Measurements from ENCODE around the gene AGPAT3. TPM values are rescaled to one million over a fixed set of nuclear protein-coding genes. Genes with fewer than 3 reads are reported as not detected.

AGPAT3 gene
- total and polyA plus RNA-seq, 10 of the 15 experiments (the other 5 are each of a cell fraction or from before 2014, with no cell fraction given), result 1.2 to 110 (median 30.8) TPM

DNA sequence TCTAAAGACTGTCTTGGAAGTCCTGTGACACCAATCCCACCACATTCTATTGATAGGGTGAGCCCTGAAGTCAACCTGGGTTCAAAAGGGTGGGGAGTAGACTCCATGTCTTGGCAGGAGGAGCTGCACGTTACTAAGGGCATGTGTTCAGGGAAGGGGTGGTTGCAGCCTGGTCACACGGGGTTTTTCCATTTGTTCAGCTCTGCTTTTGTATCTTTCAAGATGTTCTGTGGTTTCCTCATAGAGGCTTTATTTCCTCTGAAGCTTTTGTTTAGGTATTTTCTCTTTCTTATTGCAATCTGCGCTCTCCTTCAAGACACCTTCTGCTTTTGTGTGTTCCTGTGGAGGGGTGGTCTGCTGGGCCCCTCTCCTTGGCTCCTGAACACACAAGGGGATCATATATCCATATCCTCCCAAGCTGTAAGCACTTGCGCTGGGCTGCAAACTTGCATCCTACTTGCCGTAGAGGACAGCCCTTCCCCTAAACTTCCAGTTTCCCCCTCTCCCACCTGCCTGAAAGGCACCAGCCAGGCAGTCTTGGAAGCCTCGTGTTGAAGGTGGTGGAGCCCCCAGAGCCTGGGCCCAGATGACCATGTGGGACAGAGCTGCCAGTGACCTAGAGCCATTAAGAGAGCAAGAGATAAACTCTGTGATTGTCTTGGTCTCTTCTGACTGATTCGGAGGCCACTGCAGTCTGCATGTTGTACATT lies 84.6 kb downstream of the AGPAT3 start:
- ATAC-seq, result no peak
- ChIA-PET CTCF (interaction anchor here (1.1 to 2.2 kb wide), 2 partner anchors 10 to 26 kb away, joined by 6 read pairs; no protein-coding TSS in a partner anchor), POLR2A (interaction anchor here (0.9 kb wide), 1 partner anchor 145 kb away, joined by 3 read pairs; no protein-coding TSS in a partner anchor), RAD21 (ENCODE audit: unreplicated experiment) (no interaction called here), SMC1A (ENCODE audit: uncharacterized antibody, unreplicated experiment) (interaction anchor here (0.7 kb wide), 1 partner anchor 9 kb away, joined by 3 read pairs; no protein-coding TSS in a partner anchor)
- H3K27me3 ChIP-seq (replicated peaks in 1 of 2; ENCODE audit: control insufficient read depth in 2 of 2, insufficient read depth in 2 of 2, low read length in 1 of 2), result no peaks in the 10 kb centered on the region
- H3K4me2 ChIP-seq (ENCODE audit: control insufficient read depth, insufficient read depth), result no peak overlapping the region
- H4K20me1 ChIP-seq (ENCODE audit: control insufficient read depth, insufficient read depth), result no peaks in the 10 kb centered on the region; the same call in 1 of the 2 replicates
- H3K9ac ChIP-seq (ENCODE audit: control insufficient read depth, insufficient read depth, low read length), result no peak overlapping the region
- TF ChIP-seq NRF1 (conservative IDR thresholded peaks at IDR 0.05; ENCODE audit: low read depth, low read length), result no peak
- TF ChIP-seq RUNX3 (IDR thresholded peaks at IDR 0.05; ENCODE audit: low read length), result peak; percentile 28; the same call in 1 of the 2 replicates
- H3K36me3 ChIP-seq (ENCODE audit: control insufficient read depth in 2 of 2, insufficient read depth in 2 of 2, low read length in 1 of 2), result peaks cover 13 to 22% of the 10 kb centered on the region in 2 experiments; a peak in 3 of 4 replicates
- H2AFZ ChIP-seq (ENCODE audit: control insufficient read depth, low read depth, low read length), result no peak overlapping the region
- peaks cover 5% of the 10 kb centered on the region for H3K79me2 ChIP-seq (ENCODE audit: control insufficient read depth, insufficient read depth, low read length)
- H3K27ac ChIP-seq (ENCODE audit: control insufficient read depth, insufficient read depth), result peak overlapping the region; percentile 61
- WGBS (ENCODE audit: insufficient coverage, insufficient replicate concordance, low lambda C conversion rate, missing lambda C conversion rate), result 56% methylated on average over 7 of the region's 7 CpGs
- no peak for FAIRE-seq
- peaks cover 13% of the 10 kb centered on the region; the same call in 2 of the 3 replicates for H3K9me3 ChIP-seq (replicated peaks; ENCODE audit: control insufficient read depth, insufficient read depth, low read length)
- H3K4me3 ChIP-seq, result no peak overlapping the region
- in situ Hi-C loops (cut with MboI), result no loop called here
- intact Hi-C loops (cut with micrococcal nuclease; ENCODE audit: unreplicated experiment), result no loop called here
- no peak for DNase-seq (ENCODE audit: low read depth, low spot score)
- BruUV-seq (replicated peaks), result no TSS peak
- H3K4me1 ChIP-seq (ENCODE audit: control insufficient read depth, insufficient read depth, low read length), result peaks cover 8% of the 10 kb centered on the region

DNA sequence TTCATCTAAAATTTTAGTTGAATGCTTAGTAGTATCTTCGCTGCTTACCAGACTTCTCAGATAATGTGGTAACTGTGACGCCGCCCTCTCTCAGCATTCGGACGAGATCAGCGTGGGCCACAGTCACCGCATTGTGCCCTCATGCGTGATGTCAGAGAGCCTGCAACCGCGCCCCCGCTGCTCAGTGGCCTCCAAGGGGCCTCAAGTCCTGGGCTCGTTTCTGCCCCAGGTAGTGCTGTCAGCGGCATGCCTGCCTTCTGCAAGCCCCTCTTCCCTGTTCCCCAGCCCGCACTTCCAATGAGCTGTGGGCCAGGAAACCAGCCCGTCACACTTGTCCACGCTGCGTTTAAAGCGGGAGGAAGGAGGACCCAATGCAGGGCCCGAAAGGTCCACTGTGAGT lies 85.5 kb downstream of the AGPAT3 start:
- FAIRE-seq, result no peak
- no peak for DNase-seq (ENCODE audit: low read depth, low spot score)
- Histone ChIP-seq H3K4me3 (no peak overlapping the region), H3K9ac (ENCODE audit: control insufficient read depth, insufficient read depth, low read length) (no peak overlapping the region), H3K4me2 (ENCODE audit: control insufficient read depth, insufficient read depth) (no peak overlapping the region), H3K27ac (ENCODE audit: control insufficient read depth, insufficient read depth) (no peak overlapping the region), H4K20me1 (ENCODE audit: control insufficient read depth, insufficient read depth) (no peaks in the 10 kb centered on the region; the same call in 1 of the 2 replicates), H3K36me3 (ENCODE audit: control insufficient read depth in 2 of 2, insufficient read depth in 2 of 2, low read length in 1 of 2) (peaks cover 10 to 22% of the 10 kb centered on the region in 2 experiments; a peak in 3 of 4 replicates), H3K4me1 (ENCODE audit: control insufficient read depth, insufficient read depth, low read length) (peaks cover 8% of the 10 kb centered on the region), H2AFZ (ENCODE audit: control insufficient read depth, low read depth, low read length) (no peak overlapping the region), H3K9me3 (replicated peaks; ENCODE audit: control insufficient read depth, insufficient read depth, low read length) (peaks cover 13% of the 10 kb centered on the region; the same call in 2 of the 3 replicates), H3K27me3 (replicated peaks in 1 of 2; ENCODE audit: control insufficient read depth in 2 of 2, insufficient read depth in 2 of 2, low read length in 1 of 2) (no peaks in the 10 kb centered on the region), H3K79me2 (ENCODE audit: control insufficient read depth, insufficient read depth, low read length) (peaks cover 4% of the 10 kb centered on the region)
- 97% methylated on average over 18 of the region's 19 CpGs for WGBS (ENCODE audit: insufficient coverage, insufficient replicate concordance, low lambda C conversion rate, missing lambda C conversion rate)
- CTCF ChIA-PET, result no interaction called here
- RAD21 ChIA-PET (ENCODE audit: unreplicated experiment), result no interaction called here
- in situ Hi-C loops (cut with MboI), result no loop called here
- SMC1A ChIA-PET (ENCODE audit: uncharacterized antibody, unreplicated experiment), result no interaction called here
- TF ChIP-seq HDGF (IDR thresholded peaks at IDR 0.05), result no peak
- TF ChIP-seq MXI1 (IDR thresholded peaks at IDR 0.05; ENCODE audit: low read depth, low read length), result no peak
- TF ChIP-seq, protein P1, sequence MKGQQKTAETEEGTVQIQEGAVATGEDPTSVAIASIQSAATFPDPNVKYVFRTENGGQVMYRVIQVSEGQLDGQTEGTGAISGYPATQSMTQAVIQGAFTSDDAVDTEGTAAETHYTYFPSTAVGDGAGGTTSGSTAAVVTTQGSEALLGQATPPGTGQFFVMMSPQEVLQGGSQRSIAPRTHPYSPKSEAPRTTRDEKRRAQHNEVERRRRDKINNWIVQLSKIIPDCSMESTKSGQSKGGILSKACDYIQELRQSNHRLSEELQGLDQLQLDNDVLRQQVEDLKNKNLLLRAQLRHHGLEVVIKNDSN (IDR thresholded peaks at IDR 0.05; ENCODE audit: borderline replicate concordance, extremely low read length, insufficient read depth, low read depth, low read length), result no peak
- no peak for TF ChIP-seq ZNF24 (IDR thresholded peaks at IDR 0.05)
- no peak for TF ChIP-seq RUNX3 (IDR thresholded peaks at IDR 0.05; ENCODE audit: low read length)
- no peak for TF ChIP-seq MYC (IDR thresholded peaks at IDR 0.05; ENCODE audit: insufficient read depth, insufficient read length, insufficient replicate concordance, low read length, severe bottlenecking)
- POLR2A ChIA-PET, result no interaction called here
- BruUV-seq (replicated peaks), result no TSS peak
- intact Hi-C loops (cut with micrococcal nuclease; ENCODE audit: unreplicated experiment), result no loop called here
- no peak for ATAC-seq
